Renal pelvis (tissue), 12 donors: ENCODE results near the gene STAT1. TPM values are rescaled to one million over a fixed set of nuclear protein-coding genes. Genes with fewer than 3 reads are reported as not detected.

Source experiments
- DNase-seq: peaks from one replicate; pipeline ENCODE4 v3.0.0-alpha.2; 2013
- long read RNA-seq, 16 experiments: transcript quantifications; one replicate each; lab custom pipeline, GENCODE V29; 2026
- polyA plus RNA-seq, 3 donors: library from polyadenylated mRNA; unstranded; fragments of 120-200 nt; gene quantifications; one replicate each; pipeline ENCODE4 v1.2.1, GENCODE V29; 2013; ENCODE audit not compliant: insufficient read length in 3 of 3

Gene STAT1
- polyA plus RNA-seq: 100 to 1,000 TPM; 135 to 155 (median 135) TPM
- long read RNA-seq, donor 1, full-length matches to known transcripts: 14 of 19 reads
- long read RNA-seq, donor 1, partial matches to known transcripts: 5 of 19 reads
- long read RNA-seq, donor 1, other reads (novel, unspliced or antisense): 0 of 19 reads
- long read RNA-seq, donor 2, full-length matches to known transcripts: 17 of 22 reads
- long read RNA-seq, donor 2, partial matches to known transcripts: 5 of 22 reads
- long read RNA-seq, donor 2, other reads (novel, unspliced or antisense): 0 of 22 reads
- long read RNA-seq, donor 3, full-length matches to known transcripts: 14 of 14 reads
- long read RNA-seq, donor 3, partial matches to known transcripts: 0 of 14 reads
- long read RNA-seq, donor 3, other reads (novel, unspliced or antisense): 0 of 14 reads
- long read RNA-seq, donor 4, full-length matches to known transcripts: 14 of 20 reads
- long read RNA-seq, donor 4, partial matches to known transcripts: 6 of 20 reads
- long read RNA-seq, donor 4, other reads (novel, unspliced or antisense): 0 of 20 reads
- long read RNA-seq, donor 5, full-length matches to known transcripts: 9 of 9 reads
- long read RNA-seq, donor 5, partial matches to known transcripts: 0 of 9 reads
- long read RNA-seq, donor 5, other reads (novel, unspliced or antisense): 0 of 9 reads
- long read RNA-seq, donor 6, full-length matches to known transcripts: 11 of 220 reads
- long read RNA-seq, donor 6, partial matches to known transcripts: 209 of 220 reads
- long read RNA-seq, donor 6, other reads (novel, unspliced or antisense): 0 of 220 reads
- long read RNA-seq, donor 7, full-length matches to known transcripts: 26 of 42 reads
- long read RNA-seq, donor 7, partial matches to known transcripts: 16 of 42 reads
- long read RNA-seq, donor 7, other reads (novel, unspliced or antisense): 0 of 42 reads
- long read RNA-seq, donor 8, full-length matches to known transcripts: 2 of 2 reads
- long read RNA-seq, donor 8, partial matches to known transcripts: 0 of 2 reads
- long read RNA-seq, donor 8, other reads (novel, unspliced or antisense): 0 of 2 reads
- long read RNA-seq, donor 9, full-length matches to known transcripts: 16 of 35 reads
- long read RNA-seq, donor 9, partial matches to known transcripts: 19 of 35 reads
- long read RNA-seq, donor 9, other reads (novel, unspliced or antisense): 0 of 35 reads
- long read RNA-seq, donor 10, full-length matches to known transcripts: 10 of 25 reads
- long read RNA-seq, donor 10, partial matches to known transcripts: 15 of 25 reads
- long read RNA-seq, donor 10, other reads (novel, unspliced or antisense): 0 of 25 reads
- long read RNA-seq, donor 11, full-length matches to known transcripts: 11 of 11 reads
- long read RNA-seq, donor 11, partial matches to known transcripts: 0 of 11 reads
- long read RNA-seq, donor 11, other reads (novel, unspliced or antisense): 0 of 11 reads
- long read RNA-seq, donor 12, full-length matches to known transcripts: 17 of 42 reads
- long read RNA-seq, donor 12, partial matches to known transcripts: 25 of 42 reads
- long read RNA-seq, donor 12, other reads (novel, unspliced or antisense): 0 of 42 reads
- long read RNA-seq, donor 13, full-length matches to known transcripts: 9 of 9 reads
- long read RNA-seq, donor 13, partial matches to known transcripts: 0 of 9 reads
- long read RNA-seq, donor 13, other reads (novel, unspliced or antisense): 0 of 9 reads
- long read RNA-seq, donor 14: 0 reads
- long read RNA-seq, donor 15, full-length matches to known transcripts: 16 of 16 reads
- long read RNA-seq, donor 15, partial matches to known transcripts: 0 of 16 reads
- long read RNA-seq, donor 15, other reads (novel, unspliced or antisense): 0 of 16 reads
- long read RNA-seq, donor 16, full-length matches to known transcripts: 18 of 33 reads
- long read RNA-seq, donor 16, partial matches to known transcripts: 15 of 33 reads
- long read RNA-seq, donor 16, other reads (novel, unspliced or antisense): 0 of 33 reads

- peak; percentile 94 for DNase-seq
Observed at GRCh38 chr2:191013932-191014652, at the start of gene STAT1. STAT1 (minus strand) TSS chr2:191014171; CDS start chr2:191010003, 4,168 bp downstream.

- no peak for DNase-seq
Observed at GRCh38 chr2:191063584-191063983, 49.6 kb upstream of the STAT1 start.

- no peak for DNase-seq
Observed at GRCh38 chr2:191061381-191061980, 47.5 kb upstream of the STAT1 start.

- no peak for DNase-seq
Observed at GRCh38 chr2:191059308-191059707, 45.3 kb upstream of the STAT1 start.

GRCh38 chr2:191056228-191056627 lies 42.3 kb upstream of the STAT1 start:
- no peak for DNase-seq

GRCh38 chr2:191053256-191053655 lies 39.3 kb upstream of the STAT1 start:
- DNase-seq: no peak

- peak; percentile 70 for DNase-seq
Observed at GRCh38 chr2:191051825-191052778, 38.1 kb upstream of the STAT1 start.

- DNase-seq: no peak
Observed at GRCh38 chr2:191051177-191051576, 37.2 kb upstream of the STAT1 start.

GRCh38 chr2:191050640-191050987 lies 36.6 kb upstream of the STAT1 start:
- DNase-seq: no peak

- peak; percentile 44 for DNase-seq
Observed at GRCh38 chr2:191049728-191050639, 36.0 kb upstream of the STAT1 start.

GRCh38 chr2:191048073-191048472 lies 34.1 kb upstream of the STAT1 start:
- DNase-seq: no peak

- DNase-seq: no peak
Observed at GRCh38 chr2:191045141-191045540, 31.2 kb upstream of the STAT1 start.

GRCh38 chr2:191043438-191043837 lies 29.5 kb upstream of the STAT1 start:
- no peak for DNase-seq

GRCh38 chr2:191041418-191042161 lies 27.6 kb upstream of the STAT1 start:
- no peak for DNase-seq

GRCh38 chr2:191039616-191040015 lies 25.6 kb upstream of the STAT1 start:
- no peak for DNase-seq

GRCh38 chr2:191038741-191039140 lies 24.8 kb upstream of the STAT1 start:
- DNase-seq: no peak
